GM21528 (cell line): ENCODE measurements around the gene SLC27A1.
"Not testable (repeated sequence)": the region's sequence is repeated elsewhere in the genome, so short reads cannot be mapped to it uniquely, and the experiment has no call there.

Experiments
- ATAC-seq: cut with Tn5 transposase; IDR thresholded peaks from one replicate; pipeline ENCODE4 v1.9.1; 2021; ENCODE audit warnings: mild to moderate bottlenecking, moderate library complexity; ENCODE audit not compliant: unreplicated experiment, low FRiP score

Gene SLC27A1

DNA sequence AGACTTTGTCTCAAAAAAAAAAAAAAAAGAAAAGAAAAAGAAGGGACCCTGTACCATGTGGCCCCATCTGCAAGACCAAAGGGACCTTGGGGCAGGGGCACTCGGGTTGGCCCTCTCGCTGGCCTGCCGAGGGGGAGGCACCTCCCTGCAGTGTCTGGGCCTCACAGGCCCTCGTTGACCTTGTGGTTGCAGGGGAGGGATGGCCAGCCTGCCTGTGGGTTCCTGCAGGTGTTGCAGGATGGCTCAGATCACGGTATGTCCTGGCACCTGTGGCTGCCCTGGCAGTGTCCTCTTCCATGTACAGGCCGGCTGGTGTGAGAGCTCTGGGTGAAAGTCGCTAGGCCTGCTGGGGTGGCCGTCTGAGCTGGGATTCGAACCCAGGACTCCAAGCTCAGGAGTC is 36.4 kb downstream of the SLC27A1 start:
- no peak for ATAC-seq

DNA sequence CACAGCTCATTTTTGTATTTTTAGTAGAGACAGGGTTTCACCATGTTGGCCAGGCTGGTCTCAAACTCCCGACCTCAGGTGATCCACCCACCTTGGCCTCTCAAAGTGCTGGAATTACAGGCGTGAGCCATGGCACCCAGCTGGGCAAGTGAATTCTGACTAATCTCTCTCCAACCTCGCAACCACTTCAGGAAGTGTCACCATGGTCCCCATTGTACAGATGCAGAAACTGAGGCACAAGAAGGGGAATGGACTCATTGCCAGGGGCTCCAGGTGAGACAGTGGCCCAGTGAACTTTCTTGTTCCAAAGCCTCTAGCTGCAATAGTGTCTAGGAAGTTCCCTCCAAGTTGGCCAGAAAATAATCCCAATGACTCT is 38.2 kb downstream of the SLC27A1 start:
- ATAC-seq, result not testable (repeated sequence)

DNA sequence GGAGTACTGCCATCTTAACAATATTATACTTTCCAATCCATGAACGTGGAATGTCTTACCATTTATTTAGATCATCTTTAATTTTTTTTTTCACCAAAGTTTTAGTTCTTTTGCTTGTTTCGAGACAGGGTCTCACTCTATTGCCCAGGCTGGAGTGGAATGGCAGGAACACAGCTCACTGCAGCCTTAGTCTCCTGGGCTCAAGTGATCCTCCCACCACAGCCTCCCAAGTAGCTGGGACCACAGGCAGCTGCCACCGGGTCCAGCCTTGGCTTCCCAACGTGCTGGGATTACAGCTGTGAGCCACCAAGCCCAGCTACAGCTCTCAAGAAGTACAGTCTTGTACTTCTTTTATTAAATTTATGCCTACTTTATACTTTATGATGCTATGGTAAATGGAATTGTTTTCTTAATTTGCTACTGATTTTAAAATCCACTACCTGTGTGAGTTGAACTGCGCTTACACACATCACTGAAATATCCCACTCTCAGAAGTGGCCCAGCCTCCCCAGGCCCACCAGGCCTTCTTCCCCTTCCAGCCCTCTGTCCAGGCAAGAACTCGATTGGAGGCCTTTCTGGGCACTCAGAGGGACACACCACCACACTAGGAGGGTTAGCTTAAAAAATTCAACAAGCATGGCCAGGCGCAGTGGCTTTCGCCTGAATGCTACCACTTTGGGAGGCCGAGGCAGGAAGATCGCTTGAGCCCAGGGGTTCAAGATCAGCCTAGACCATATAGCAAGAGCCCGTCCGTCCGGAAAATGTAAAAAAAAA is 40.1 kb downstream of the SLC27A1 start:
- ATAC-seq, result no peak

DNA sequence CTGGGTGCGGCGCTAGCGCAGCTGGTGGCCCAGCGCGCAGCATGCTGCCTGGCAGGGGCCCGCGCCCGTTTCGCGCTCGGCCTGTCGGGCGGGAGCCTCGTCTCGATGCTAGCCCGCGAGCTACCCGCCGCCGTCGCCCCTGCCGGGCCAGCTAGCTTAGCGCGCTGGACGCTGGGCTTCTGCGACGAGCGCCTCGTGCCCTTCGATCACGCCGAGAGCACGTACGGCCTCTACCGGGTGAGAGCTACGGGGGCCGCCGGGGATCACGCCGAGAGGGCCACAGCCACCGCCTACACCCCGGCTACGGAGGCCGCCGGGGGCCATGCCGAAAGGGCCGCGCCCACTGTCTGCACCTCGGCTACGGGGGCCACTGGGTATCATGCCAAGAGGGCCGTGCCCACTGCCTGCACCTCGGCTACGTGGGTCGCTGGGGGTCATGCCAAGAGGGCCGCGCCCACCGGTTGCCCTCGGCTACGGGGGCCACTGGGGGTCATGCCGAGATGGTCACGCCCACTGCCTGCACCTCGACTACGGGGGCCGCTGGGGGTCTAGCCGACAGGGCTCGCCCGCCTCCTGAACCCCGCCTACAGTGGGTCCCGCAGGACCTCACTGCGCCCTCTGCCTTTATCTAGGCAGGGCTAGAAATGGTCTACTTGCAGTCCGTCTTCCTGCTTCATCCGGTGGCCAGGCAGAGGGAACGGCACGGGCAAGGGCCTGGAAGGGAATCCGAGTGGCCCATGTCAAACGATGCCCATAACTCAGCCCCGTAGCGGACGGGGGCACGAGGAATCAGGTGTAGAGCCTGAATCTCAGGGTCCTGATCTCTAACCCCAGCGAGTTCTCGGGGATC is 41.6 kb downstream of the SLC27A1 start:
- ATAC-seq, result peak; percentile 55

DNA sequence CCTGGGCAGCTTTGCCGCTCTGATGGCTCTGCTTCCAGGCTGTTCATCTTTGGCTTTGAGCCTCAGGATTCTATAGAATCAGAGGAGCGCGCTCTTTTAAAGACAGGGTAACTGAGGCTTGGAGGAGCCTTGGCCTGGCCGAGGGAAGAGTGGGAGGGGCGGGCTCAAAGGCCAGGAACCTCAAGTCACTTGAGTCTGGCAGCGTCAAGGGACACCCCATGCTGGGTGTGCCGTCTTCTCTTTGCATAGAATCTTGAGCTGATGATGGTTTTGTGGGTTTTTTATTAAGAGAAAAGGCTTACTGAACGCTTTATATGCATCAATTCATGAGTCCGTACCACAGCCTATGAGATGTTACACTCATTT is 42.2 kb downstream of the SLC27A1 start:
- no peak for ATAC-seq

DNA sequence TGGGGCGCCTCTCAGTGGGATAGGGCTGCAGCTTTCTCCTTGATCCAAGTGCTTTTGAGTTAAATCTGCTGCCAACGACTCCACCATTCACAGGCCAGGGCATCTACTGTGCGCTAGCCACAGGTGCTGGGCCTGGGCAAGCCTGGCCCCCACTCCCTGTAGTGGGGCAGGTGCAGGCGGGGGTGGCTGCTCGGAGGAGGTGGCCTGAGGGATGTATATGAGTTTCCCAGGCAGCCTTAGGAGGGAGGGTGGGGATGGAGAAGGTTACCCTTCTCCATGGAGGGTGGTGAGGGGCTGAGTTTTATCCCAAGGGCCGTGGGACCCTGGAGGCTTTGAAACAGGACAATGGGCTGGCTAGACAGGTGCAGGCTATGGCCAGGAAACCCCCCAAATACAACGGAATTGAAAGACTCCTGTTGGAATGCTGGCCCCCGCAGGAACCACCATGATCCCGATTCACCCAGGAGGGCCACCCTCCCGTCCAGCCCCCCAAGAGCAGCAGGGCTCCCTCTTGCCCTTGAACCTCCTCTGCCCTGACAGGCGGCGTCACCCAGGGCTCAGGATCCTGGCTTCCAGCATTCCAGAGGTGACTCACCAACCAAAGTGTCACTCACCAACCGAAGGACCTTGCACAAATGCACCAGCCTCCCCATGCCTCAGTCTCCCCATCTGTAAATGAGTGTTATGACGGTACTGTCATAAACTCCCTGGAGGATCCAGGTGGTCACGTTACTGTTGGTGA is 45.3 kb downstream of the SLC27A1 start:
- ATAC-seq, result no peak

DNA sequence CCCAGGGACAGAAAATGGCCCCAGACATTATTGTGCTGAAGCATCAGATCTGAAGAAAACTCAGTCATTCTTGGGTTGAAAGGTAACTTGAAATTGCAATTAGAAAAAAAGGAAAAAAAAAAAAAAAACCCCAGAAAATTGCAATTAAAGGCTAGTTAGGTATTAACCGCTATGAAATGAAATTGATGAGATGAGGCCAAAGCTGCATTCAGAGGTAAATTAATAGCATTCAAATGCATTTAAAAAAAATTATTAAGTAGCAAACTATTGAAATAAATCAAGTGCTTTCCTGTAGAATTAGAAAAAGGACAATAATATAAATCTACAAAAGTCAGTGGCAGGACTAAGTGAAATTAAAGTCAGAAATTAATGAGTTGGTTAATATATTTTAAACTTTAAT is 47.6 kb downstream of the SLC27A1 start:
- no peak for ATAC-seq

DNA sequence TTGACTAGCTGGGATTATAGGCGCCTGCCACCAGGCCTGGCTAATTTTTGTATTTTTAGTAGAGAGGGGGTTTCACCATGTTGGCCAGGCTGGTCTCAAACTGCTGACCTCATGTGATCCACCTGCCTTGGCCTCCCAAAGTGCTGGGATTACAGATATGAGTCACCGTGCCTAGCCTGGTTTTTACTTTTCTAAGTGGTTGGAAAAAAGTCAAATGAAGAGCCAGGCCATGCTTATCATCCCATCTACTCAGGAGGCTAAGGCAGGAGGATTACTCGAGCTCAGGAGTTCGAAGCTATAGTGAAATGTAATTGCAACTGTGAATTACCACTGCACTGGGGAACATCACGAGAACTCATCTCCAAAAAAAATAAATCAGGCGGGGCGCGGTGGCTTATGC is 48.3 kb downstream of the SLC27A1 start:
- not testable (repeated sequence) for ATAC-seq

DNA sequence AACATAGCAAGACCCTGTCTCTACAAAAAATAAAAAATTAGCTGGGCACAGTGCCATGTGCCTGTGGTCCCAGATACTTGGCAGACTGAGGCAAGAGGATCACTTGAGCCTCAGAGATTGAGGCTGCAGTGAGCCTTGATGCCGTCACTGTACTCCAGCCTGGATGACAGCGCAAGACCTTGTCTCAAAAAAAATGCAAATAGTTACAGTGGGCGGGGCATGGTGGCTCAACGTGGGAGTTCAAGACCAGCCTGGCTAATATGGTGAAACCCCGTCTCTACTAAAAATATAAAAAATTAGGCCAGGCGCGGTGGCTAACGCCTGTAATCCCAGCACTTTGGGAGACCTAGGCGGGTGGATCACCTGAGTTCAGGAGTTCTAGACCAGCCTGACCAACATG is 49.6 kb downstream of the SLC27A1 start:
- ATAC-seq, result no peak

DNA sequence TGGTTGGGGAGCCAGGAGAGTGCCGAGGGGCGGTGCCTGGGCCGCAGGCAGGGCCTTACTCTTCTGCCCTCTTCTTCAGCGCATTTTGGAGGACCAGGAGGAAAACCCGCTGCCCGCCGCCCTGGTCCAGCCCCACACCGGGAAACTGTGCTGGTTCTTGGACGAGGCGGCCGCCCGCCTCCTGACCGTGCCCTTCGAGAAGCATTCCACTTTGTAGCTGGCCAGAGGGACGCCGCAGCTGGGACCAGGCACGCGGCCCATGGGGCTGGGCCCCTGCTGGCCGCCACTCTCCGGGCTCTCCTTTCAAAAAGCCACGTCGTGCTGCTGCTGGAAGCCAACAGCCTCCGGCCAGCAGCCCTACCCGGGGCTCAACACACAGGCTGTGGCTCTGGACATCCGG is 50.5 kb downstream of the SLC27A1 start:
- ATAC-seq, result no peak

DNA sequence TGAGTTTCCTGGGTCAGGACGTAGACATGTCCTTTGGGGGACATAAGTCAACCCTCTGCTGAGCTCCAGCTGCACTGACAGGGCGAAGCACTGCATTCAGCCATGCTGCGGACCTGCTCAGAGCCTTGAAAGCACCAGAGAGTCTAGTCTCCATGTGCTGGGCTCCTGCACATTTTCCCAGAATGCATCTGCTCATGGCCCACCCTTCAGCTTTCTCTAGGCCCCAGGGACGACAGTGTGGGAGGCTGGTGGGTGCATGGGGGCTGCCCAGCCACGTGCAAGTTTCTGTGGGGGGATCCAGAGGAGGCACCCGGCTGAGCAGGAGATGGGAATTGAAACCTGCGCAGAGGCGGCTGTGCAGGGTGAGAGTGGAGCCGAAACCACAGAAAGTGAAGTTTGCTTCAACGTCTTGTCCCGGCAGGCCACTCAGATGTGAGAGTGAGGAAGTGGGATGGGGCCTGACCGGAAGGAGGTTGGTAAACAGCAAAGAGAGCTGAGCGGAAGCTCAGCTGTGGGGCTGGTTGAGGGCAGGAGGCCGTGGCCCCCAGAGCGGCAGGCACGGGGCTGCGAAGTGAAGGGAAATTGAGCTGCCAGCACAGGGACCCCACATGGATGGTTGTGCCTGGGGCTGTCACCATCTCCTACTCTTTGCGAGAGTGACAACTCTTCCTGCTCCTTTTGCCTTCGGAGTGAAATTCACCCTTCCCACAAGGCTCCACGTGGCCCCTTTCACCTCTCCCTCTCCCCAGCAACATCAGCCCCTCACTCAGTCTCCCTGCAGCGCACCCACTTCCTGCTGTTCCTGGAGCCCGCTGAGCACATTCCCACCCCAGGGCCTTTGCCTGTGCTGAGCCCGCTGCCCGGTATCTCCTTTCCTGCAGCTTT is 52.9 kb downstream of the SLC27A1 start:
- peak; percentile 77 for ATAC-seq

DNA sequence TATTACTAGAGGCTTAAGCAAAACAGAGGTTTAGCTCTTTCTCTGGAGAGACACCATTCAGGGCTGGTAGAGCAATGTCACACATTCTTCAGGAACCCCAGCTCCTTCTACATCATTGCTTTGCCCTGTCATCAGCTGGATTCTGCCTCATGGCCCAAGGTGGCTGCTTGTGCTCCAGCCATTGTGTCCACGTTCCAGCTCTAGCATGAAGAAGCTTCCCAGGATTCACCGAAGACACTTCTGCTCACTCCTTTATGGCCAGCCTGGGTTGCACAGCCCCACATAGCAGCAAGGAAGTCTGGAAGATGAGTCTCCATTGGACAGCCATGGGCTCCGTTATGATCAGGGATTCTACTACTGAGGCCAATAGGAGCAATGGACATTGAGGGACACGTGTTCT is 54.3 kb downstream of the SLC27A1 start:
- no peak for ATAC-seq

DNA sequence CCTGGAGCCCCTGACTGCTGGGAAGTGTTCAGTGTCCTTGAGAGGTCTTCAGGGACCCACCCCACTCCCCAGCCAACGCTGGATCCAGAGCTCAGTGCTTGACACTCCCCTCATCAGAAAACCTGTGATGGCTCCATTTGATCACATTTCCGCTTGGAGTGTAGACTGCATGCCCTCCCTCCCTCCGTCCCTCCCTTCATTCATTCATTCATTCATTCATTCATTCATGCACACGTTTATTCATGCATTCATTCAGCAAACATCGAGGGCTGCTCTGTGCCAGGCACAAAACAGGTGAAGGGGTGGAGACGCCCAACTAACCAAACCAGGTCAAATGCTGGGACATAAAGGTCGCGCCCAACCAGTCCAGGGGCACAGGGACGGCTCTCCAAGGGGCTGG is 54.8 kb downstream of the SLC27A1 start:
- no peak for ATAC-seq

DNA sequence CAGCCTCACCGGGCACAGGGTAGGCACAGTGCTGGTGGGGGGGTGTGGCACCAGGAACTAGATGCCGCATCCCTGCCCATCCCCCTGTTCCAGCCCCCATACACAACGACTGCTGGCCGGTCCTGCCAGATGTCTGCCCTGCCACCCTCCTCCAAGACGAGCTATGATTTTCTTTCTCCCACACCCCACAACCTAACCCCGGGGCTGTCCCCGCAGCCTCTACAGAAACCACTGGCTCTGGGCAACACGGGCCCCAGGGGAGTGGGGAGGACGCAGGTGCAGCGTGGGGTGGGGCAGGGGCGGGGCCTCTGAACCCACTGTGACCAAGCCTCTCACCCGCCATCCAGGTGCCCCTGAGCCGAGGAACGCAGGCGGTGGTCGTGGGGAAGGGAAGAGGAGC is 56.6 kb downstream of the SLC27A1 start:
- no peak for ATAC-seq

DNA sequence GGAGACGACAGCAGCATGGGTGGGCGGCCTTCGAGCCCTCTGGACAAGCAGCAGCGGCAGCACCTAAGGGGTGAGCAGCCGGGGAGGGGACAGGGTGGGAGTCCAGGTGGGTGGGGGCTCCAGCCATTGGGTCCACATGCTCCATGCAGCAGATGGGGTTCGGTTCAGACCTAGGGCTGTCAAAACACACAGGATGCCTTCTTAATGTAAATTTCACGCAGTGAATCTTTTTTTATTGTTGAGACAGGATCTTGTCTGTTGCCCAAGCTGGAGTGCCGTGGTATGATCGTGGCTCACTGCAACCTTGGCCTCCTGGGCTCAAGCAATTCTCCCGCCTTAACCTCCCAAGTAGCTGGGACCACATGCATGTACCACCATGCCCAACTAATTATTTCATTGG is 57.0 kb downstream of the SLC27A1 start:
- ATAC-seq, result no peak

DNA sequence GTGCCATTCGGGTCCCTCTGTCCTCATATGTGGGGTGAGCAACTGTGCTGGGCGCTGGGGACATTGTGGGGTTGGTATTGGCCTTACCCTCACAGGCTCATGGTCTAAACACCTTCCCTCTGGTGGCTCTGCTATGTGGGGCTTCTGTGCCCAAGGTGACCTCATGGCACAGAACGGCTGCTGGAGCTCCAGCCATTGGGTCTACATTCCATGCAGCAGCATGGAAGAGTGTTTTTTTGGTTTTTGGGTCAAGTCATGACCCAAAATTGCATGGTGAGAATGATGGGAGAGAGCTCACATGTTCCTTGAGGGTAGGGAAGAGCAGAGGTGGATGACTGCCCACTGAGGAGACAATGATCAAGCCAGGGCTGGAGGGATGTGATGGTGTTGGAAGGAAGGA is 58.3 kb downstream of the SLC27A1 start:
- ATAC-seq, result no peak

DNA sequence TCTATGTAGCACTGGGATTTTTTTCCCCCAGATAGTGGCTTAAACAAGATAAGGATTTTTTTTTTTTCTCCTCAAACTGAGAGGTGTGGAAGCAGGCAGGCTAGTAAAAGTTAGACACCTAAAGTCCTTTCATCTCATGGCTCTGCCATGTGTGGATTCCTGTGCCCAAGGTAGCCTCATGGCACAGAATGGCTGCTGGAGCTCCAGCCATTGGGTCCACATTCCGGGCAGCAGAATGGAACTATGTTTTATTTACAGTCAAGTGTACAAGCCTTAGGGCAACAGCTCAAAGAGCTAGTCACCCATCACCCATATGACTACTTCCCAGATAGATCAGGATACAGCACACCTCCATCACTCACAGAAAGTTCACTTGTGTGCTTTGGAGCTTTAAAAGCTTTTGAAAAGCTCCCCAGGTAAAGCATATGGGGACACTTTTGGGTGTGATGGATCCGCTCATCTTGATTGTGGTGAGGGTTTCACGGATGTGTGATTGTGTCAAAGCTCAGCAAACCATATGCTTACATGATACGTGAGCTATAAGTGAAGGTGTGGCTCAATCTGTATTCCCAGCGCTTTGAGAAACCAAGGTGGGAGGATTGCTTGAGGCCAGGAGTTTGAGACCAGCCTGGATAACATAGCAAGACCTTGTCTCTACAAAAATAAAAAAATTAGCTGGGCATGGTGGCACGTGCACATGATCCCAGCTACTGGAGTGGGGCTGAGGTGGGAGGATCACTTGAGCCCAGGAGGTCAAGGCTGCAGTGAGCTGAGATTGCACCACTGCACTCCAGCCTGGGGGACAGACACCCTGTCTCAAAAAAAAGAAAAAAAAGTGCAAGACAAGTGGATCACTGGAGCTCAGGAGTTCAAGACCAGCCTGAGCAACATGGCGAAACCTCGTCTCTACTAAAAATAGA is 59.2 kb downstream of the SLC27A1 start:
- no peak for ATAC-seq

DNA sequence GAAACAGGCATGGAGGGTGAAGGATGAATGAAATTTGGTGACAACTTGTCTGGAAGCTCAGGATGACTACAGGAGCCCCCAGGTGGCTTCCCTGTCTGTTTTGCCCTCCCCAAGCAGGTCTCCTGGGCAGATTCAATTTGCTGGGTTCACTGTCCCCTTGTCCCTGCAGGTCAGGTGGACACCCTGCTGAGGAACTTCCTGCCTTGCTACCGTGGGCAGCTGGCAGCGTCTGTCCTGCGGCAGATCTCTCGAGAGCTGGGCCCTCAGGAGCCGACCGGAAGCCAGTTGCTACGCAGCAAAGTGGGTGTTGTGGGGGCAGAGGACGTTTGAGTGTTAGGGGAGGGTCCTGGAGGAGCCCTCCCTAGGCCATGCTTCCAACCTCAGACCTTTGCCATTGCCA is 60.3 kb downstream of the SLC27A1 start:
- ATAC-seq, result no peak

DNA sequence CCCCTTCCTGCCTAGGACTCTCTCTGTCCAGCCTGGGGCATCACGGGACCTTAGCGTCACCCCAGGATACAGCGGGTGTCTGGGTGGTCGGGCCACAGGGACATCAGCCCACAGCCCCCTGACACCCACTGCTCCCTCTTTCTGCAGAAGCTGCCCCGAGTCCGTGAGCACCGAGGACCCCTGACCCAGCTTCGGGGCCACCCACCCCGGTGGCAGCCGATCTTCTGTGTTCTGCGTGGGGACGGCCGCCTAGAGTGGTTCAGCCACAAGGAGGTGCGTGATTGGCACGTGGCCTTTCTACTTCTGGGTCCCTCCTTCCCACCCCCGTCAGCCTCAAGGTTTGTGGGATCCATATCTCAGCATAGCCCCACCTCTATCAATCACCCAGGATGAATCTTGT is 61.8 kb downstream of the SLC27A1 start:
- ATAC-seq, result no peak
